Hematopoietic multipotent progenitor cell (in vitro differentiated cells): ENCODE data around the gene RAPGEF5. TPM values are rescaled to one million over a fixed set of nuclear protein-coding genes. Genes with fewer than 3 reads are reported as not detected.

Source experiments
- DNase-seq, 3 donors: peaks; one replicate each; pipeline ENCODE4 v3.0.0-alpha.2; 2011 to 2015; ENCODE audit warnings: low read depth in 2 of 3, low spot score in 2 of 3
- total RNA-seq: library from RNA; depleted of rRNA; stranded (reverse); fragments of >200 nt; gene quantifications from one replicate; pipeline ENCODE4 v1.2.3, GENCODE V29; 2012

The RAPGEF5 gene
- total RNA-seq, 1 donor: 0.27 TPM

DNA sequence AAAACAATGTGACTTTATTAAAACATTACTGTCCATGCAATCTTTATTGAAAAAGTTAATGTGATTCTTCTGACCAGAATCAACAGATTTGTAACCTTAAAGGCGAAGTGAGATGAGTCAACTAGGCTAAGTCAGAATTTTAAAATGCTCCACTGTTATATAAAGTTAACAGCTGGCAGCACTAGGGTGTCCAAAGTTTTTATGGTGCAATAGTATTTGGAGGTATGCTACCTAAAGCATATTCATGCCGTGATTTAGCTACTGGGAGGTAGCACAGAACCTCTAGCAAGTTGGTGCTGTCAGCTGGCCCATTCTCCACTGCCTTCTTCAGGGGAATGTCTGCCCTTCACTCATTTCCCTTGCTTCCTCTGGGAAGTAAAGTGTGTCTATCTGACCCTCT, 126.7 kb downstream of the RAPGEF5 start:
- no peak for DNase-seq

DNA sequence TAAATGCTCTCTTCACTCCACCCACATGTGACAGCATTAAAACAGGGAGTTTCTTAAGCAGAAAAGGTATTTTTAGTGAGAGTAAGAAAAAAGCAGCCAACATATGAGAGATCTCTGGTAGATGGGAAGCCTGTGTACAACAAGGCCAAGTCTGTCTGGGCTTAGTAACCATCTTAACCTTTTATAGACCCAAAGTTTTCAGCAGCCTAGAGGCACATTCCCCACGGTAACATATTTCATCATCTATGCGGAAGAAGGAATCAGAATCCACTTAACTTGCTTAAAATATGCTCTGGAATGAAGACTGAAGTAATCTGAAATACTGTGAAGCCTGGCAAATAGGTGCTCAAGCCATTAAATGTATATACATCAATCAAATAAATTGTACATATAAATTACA, 127.8 kb downstream of the RAPGEF5 start:
- no peak for DNase-seq

DNA sequence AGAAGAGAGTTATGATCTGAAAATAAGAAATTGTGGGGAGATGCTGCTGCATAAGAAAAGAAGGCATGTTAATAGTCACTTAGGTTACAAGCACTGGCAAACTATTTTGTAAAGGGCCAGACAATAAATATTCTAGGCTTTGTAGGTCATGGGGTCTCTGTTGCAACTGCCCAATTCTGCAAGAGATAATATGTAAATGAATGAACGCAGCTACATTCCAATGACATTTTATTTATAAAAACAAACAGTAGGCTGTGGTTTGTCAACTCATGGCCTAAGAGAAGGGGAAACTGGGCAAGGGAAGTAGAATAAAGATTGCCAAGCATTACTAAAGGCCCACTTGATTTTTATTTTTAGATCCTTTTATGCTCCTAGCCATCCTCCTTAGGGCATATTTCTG, 133.1 kb downstream of the RAPGEF5 start:
- peak in 1 of 3 donors; percentile 6 for DNase-seq

DNA sequence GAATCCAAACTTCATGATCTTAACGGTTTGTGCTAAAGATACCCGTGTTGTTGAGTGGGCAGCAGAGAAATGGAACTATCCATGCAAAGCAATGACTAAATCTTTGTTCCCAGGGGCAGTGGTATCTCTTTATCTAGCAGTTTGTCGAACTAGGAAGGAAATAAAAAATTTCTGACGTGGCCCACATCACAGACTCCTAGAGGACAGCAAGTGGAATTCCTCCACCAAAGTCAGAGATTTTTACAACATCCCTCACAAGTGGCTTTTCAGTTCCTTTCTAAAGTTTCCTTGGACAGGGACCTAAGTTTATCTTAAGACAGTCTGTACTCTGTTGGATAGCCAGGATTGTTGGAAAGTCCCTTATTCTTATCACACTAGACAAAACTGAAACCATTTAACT, 136.0 kb downstream of the RAPGEF5 start:
- DNase-seq: no peak

DNA sequence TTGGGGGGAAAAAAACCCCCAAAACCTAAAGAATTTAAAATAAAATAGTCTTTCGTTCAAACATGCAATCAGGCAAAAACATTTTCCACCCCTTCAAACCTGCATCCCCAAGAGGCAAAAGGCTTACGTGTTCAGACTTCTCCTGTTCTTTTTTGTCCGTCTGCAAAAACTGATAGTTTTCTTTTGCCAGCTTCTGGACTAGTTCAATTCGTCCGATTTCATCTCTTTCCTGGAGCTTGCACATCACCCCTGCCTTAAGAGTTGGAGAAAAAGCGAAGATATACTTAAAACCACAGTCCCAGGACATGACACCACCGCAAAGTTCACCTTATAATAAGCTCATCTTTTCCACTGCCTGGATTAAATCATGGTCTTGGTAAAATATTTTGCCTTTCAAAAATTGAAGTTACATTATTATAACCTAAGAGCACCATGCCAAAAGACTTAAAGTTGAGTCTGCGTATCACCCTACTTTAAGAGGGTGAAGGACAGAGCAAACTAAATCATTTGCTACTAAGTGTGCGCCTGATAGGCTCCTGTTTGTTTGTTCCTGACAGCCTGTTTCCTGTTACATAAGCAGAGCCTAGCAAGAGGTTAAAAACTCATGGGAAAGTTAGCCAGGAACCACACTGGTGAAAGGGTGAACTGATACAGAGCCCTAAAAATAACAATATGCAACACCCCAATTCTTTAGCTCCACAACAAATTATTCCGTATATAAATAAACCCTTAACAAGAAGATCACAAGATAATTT, 137.0 kb downstream of the RAPGEF5 start:
- DNase-seq: no peak

DNA sequence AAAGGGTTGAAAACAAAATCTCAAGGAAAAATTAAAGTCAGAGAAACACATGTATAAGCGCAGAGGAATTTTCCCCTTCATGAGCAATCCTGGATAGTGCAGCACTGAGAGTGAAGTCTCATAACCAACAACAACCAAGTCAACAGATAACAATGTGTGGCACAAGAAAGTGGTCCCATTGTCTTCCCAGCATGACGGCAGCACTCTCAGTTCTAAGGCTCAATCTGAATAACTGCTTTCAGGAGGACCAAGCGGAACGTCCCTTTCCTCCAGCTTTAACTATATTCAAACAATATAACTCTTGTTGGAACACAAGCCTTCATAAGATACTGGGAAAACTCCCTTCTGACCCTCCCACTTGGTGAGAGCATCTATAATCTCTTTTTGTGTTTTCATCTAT, 137.9 kb downstream of the RAPGEF5 start:
- DNase-seq: no peak

DNA sequence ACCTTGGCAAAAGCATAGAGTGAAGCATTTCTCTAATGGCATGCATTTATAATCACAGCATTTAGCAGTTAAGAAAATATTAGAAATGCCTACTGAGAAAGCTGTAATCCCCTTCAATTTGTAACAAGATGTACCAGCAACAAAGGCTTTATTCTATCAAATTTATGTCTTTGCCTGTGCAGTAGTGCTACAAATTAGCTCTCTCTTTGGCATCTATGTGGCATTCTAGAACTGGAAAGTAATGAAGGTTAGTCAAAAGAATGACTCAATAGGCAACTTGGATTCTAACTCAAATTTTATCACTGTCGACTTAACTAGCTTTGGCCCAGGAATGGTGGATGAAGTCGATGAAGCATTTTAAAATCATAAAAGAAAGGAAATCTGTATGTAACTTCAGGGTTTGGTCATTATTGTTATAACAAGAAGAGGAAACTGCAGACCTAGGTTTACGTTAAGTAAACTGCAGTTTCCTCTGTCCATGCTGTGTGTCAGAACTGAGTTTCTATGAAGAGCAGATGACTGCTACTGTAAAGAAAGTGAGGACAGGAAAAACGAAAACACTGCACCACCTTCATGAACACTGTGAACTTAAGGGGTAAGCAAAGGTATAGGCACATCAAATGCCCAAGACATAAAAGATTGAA, 140.0 kb downstream of the RAPGEF5 start:
- no peak for DNase-seq

DNA sequence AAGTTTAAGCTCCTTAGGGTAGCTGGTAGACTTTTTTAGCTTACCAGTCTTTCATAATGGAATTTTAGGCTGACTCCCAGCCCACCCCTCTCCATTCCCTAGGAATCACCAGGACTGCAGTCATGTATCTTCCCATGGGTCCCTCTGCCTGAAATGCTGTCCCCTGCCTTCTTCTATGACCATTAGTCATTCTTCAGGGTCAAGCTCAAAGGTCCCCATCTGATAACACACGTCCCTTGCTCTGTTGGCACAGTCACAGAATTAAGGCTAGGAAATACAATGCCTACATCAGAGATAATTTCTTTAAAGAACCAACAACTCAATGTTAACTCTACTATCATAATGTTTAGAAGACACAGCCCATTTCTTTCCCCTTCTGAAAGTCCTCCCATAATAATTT, 140.6 kb downstream of the RAPGEF5 start:
- DNase-seq: no peak

DNA sequence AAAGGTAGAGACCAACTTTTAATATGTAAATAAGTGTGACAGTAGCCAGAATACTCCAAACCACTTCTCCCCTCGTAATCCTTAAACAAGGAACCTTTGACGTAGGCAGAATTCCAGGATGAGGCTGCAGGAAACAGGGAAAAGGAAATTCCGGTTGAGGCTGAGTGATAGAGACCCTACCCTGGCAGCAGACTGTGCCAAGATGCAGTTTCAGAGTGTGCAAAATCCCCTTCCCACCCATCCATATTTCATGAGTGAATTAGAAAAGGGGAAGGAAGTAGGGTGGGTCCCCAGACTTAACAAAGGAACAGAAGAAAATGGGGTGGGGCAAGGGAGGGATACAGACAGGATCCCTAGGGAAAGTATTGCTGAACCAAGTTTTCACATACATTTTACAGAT, 143.0 kb downstream of the RAPGEF5 start:
- DNase-seq: peak in 1 of 3 donors; percentile 3

DNA sequence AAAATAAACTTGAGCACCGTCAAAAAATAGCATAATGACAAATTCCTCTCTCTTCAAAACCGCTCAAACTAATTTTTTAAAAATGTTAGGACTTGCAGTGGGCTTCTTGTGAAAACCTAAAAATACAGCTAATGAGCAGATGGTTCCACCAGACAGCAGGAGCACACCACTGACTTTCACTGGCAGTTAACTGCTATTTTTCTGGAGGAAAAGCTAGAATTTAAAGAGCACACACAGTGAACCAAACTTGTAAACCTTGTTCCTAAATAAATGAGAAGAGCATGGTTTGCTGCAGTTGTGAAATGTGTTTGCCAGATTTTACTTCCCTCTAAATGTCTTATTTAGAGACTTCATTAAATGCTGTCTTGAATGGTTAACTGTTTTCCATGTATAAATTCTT, 143.9 kb downstream of the RAPGEF5 start:
- no peak for DNase-seq

DNA sequence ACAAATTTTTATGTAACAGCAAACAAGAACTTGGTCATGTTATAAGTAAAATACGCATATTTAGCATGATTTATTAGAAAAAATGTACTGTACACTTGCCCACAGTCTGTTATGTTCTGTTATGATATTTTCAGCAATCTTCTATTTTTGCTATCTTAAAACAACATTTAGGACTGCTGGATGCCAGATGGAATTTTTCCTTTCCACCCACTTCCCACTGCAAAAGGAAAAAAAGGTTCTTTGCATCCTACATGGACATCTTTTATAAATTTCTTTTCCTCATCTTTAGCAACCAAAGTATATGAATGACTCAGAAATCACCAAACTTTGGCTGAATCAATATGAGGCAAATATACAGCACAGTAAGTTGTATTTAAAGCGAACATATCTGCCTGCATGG, 146.0 kb downstream of the RAPGEF5 start:
- no peak for DNase-seq

DNA sequence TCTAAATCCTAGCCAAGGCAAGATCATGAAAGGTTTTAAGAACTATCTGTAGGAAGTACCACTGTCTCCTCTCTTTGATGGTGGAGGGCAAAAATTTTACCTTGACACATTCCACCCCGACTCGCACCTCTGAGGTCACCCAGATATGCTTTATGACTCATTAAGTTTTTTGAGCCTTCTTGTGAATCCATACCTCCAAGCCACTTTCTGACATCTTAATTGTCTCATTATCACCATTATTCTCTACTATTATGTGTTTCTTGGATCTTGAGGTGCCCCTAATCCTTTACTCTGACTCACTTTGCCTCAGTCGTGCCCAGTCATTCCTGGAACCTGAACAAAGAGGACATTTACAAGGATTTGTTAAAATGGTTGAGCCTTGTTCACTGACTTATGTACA, 146.6 kb downstream of the RAPGEF5 start:
- no peak for DNase-seq

DNA sequence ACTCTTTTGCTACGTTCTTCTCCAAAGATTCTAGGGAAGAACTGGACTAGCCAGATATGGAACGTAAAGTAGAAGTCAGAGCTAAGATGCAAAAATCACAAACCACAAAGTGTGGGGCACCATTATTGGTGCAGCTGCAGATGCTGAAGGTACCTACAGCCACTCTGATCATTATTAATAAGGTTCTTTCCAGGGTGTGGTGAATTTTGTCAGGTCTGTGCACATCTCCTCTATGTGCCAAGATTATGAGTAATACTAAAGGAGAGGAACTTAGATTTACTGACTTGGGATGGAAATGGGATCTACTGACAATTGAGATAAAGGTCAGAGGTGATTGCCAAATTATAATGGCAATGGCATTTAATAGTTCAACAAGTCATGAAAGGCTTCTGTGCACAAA, 148.2 kb downstream of the RAPGEF5 start:
- no peak for DNase-seq

DNA sequence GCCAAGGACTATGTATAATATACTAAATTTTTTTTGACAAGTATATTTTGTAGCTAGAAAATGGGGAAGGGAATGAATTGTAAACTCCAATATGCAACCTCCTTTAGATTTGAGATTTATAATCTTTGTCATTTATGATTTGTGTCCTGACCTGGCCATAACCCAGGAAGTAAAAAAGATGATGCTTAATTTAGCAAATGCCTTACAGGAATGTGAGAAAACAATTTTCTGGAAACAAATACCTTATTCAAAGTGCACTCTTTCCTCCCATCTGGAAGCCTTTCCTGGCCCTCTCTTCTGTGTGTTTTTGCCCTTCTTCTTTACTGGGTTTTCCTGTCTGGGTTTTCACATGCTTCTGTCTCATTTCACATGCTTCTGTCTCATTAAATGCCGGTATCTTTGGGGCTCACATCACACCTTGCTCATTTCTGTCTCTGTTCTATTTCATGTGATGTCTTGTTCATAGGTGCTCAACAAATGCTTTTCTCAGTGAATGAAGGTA, 149.2 kb downstream of the RAPGEF5 start:
- no peak for DNase-seq

DNA sequence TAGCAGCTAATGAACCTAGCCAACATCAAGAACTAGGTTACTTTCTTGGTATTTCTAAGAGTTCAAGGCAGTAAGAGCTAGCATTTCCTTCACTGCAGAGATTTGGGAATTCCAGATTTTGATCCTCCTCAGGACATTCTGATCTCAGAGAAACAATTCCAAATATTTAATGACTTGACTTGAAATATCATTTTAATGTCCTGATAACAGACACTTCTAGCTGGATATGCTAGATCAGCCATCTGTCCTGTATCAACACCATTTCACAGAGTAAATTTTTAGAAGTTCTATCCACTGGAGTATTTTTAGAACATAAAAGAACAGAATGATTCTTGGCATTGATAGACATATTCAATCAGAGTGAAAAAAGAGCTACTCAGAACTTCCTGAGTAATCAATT, 151.3 kb downstream of the RAPGEF5 start:
- no peak for DNase-seq

DNA sequence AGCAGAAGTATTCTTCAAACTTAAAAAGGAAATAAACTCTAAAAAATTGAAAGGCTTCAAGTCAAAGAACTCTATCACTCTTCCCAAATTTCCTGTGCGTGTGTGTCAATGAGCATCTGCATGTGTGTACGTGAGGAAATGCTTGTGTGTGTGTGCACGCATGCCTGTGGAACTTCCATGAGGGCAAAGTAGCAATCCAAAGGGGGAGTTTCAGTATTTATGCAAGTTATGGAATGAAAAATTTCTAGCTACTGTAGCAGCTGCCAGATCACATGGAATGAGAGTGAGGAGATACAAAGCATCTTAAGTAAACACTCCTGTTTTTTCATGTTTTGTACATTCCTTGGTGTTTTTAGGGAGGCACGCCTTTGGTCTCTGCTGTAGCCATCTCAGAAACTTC, 152.6 kb downstream of the RAPGEF5 start:
- DNase-seq: no peak

DNA sequence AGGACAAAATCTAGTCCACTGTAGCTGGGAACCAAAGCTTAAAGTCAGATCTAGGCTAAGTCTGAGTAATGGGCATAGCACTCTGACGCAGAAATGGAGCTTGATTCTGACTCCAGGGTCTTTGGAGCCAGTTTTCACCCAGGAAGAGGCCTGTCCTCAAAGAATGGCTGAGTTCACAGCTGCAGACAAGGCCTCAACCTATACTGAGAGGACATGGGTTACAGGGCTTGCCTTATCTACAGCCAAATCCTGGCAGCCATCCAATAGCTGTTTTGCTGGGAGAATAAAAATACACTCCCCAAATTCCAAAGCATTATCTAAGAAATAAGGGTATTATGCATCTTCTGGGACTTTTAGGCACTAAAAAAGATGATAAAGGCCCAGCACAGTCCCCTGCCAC, 154.8 kb downstream of the RAPGEF5 start:
- no peak for DNase-seq

DNA sequence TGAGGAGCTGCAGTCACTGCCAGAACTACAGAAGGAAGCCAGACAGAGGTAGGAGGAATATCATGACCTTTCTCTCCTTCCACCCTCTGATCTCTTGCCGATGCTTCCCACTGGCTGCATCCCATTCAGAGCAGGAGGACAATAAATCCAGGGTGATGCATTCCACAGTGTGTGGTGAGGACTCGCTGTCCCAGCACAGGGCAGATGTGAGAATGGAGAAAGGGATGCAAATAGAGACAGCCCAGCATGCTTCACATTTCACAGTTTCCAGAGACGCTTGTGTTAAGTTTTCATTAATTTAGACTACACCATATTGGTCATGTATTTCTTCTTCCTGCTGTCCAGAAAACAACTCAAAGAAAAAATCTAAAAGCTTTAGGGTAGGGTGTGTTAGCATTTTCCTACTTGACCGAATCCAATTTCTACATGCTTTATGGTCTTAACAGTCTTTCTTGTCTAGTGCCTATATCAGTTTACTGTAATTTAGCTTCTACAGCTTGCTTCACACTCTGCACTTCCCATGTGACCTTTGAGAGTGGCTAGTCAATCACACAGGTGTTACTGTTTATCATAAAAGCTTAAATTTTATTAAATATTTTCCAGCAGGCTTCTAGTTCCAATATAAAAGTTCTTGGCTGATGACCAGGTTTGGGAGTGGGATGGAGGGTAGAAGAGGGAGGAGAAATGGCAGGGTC, 155.6 kb downstream of the RAPGEF5 start:
- no peak for DNase-seq

DNA sequence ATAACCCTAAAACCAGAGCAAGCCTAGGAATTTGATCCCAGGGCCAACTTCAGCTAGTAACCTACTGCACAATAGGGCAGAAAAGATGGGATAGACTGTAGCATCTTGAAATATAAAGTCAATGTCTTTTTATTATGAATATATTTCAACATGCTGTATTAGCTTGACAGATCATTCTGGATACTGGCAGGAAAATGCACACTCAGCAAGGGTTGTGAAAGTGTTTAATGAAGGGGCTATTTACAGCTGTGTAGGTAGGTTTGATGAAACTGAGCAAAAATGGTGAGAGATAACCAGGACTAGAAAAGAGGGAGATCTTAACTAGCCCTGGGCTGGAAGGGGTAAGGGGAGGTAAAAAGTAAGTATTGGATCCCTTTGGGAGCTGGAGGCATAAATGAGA, 156.2 kb downstream of the RAPGEF5 start:
- DNase-seq: no peak

DNA sequence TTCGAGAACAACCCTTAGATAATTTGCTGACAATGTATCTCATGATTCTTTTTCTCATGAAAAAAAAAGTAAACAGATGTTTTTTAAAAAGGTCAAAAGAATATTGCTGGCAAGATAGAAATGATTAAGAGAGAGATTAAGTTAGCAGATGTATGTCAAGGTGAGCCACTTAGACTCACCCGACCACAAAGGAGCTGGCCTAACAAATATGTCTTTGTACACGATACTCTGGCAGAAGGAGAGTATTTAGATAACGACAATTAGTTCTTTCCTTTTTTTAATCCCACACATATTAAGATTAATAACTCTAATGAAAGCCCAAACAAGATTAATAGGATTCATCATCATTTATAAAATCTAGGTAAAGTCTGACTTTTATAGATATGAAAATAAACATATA, 156.7 kb downstream of the RAPGEF5 start:
- DNase-seq: no peak

DNA sequence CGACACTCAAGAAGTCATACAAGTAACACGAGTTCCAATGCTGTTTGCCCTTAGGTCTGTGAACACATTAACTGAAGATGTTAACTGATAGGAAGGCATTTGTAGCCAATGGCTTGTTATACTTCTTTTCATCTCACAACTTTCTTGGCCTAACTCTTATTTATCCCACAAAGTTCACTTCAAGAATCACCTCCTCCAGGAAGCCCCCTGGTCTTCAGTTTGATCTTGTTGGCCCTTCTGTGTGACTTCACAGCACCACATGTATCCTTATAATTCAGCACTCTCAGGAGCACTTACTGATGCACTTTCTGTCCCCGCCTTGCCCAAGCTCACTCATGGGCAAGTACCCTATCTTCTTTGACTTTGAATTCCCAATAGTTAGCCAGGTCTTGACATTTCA, 159.6 kb downstream of the RAPGEF5 start:
- no peak for DNase-seq

DNA sequence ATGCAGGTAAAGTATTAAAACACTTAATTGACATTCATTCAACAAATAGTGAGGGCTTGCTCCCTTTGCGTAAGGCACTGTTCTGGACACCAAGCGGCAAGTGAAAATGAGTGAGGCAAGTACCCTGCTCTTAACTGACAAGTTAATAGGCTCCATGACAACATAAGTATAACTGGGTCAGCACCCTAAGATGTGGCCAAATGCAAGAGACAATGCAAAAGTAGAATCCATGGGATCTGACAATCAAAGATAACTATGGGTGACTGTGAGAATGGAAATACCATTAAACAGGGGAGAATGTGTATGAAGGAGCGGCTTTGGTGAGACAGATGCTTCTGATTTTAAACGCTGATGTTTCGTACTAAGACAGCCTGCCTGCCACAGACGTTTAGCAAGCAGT, 160.5 kb downstream of the RAPGEF5 start:
- DNase-seq: no peak
